Astrocyte (in vitro differentiated cells and primary cell): ENCODE measurements around the gene REXO2.

Experiments
- EZH2 ChIP-seq: IDR thresholded peaks from 2 replicates; pipeline ENCODE4 v1.6.1; 2012; ENCODE audit warnings: mild to moderate bottlenecking, low read length, inconsistent platforms; ENCODE audit not compliant: insufficient read depth
- TF ChIP-seq, protein P1 (sequence below): IDR thresholded peaks from 2 replicates; pipeline ENCODE4 v1.5.1; 2011; ENCODE audit warnings: low read depth, mild to moderate bottlenecking, inconsistent platforms, low read length, moderate library complexity; ENCODE audit not compliant: insufficient read depth

GRCh38 chr11:114448749-114449482 lies 9.6 kb downstream of the REXO2 start:
- TF ChIP-seq, protein P1, sequence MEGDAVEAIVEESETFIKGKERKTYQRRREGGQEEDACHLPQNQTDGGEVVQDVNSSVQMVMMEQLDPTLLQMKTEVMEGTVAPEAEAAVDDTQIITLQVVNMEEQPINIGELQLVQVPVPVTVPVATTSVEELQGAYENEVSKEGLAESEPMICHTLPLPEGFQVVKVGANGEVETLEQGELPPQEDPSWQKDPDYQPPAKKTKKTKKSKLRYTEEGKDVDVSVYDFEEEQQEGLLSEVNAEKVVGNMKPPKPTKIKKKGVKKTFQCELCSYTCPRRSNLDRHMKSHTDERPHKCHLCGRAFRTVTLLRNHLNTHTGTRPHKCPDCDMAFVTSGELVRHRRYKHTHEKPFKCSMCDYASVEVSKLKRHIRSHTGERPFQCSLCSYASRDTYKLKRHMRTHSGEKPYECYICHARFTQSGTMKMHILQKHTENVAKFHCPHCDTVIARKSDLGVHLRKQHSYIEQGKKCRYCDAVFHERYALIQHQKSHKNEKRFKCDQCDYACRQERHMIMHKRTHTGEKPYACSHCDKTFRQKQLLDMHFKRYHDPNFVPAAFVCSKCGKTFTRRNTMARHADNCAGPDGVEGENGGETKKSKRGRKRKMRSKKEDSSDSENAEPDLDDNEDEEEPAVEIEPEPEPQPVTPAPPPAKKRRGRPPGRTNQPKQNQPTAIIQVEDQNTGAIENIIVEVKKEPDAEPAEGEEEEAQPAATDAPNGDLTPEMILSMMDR: no peak
- no peak for TF ChIP-seq EZH2
